HG02973 (cell line): ENCODE measurements around the gene IFIH1.

ENCODE experiments used
- ATAC-seq: cut with Tn5 transposase; IDR thresholded peaks from one replicate; pipeline ENCODE4 v1.9.1; 2021; ENCODE audit warnings: moderate library complexity; ENCODE audit not compliant: unreplicated experiment

Gene IFIH1

GRCh38 chr2:162219426-162219825 lies 99.1 kb downstream of the IFIH1 start:
- ATAC-seq = no peak

GRCh38 chr2:162217598-162217997 lies 100.9 kb downstream of the IFIH1 start:
- ATAC-seq = no peak
